Bronchial epithelial cell (primary cell): Measurements from ENCODE around the gene CCDC9. TPM values are rescaled to one million over a fixed set of nuclear protein-coding genes. Genes with fewer than 3 reads are reported as not detected.

Experiments used
- DNase-seq: peaks from one replicate; pipeline ENCODE4 v3.0.0-alpha.2; 2010; ENCODE audit warnings: low read depth
- FAIRE-seq: peaks from 2 replicates; lab custom pipeline; 2011; peaks lifted over from hg19 to GRCh38; lab: Jason Lieb, UNC
- H3K27me3 ChIP-seq: 2 replicates; pipeline ENCODE4 v1.5.1; 2011; ENCODE audit warnings: low read length; ENCODE audit not compliant: control insufficient read depth, insufficient read depth
- H3K36me3 ChIP-seq: 2 replicates; pipeline ENCODE4 v1.5.1; 2011; ENCODE audit warnings: low read length; ENCODE audit not compliant: control insufficient read depth, insufficient read depth
- H3K4me3 ChIP-seq: 2 replicates; pipeline ENCODE4 v1.5.1; 2011; ENCODE audit warnings: mild to moderate bottlenecking, low read depth, low read length, control low read depth
- CTCF ChIP-seq: IDR thresholded peaks from 2 replicates; pipeline ENCODE4 v1.5.1; 2011; ENCODE audit warnings: mild to moderate bottlenecking, moderate library complexity, low read length, control low read depth, inconsistent platforms; ENCODE audit not compliant: insufficient read depth, severe bottlenecking
- total RNA-seq: library from RNA; depleted of rRNA; stranded (reverse); fragments of >200 nt; gene quantifications from 2 replicates; pipeline ENCODE4 v1.2.1, GENCODE V29; 2014

Gene CCDC9
- total RNA-seq, result 3.7 and 8.3 TPM in 2 replicates

- no peaks in the 10 kb centered on the region for H3K27me3 ChIP-seq
- peaks cover 26% of the 10 kb centered on the region for H3K36me3 ChIP-seq
- peak within 1 kb of the TSS; percentile 48 for H3K4me3 ChIP-seq
- DNase-seq, result peak; percentile 84
- no peak for FAIRE-seq
- no peak for TF ChIP-seq CTCF
Observed at GRCh38 chr19:47255879-47256692, at the start of gene CCDC9. Gene CCDC9, plus strand, starts transcription at chr19:47256525. Its CDS starts 1,876 bp downstream, at chr19:47258401.

- DNase-seq (no peak), FAIRE-seq (peak; percentile 40)
- peaks cover 12% of the 10 kb centered on the region for H3K36me3 ChIP-seq
- no peak for TF ChIP-seq CTCF
- no peaks in the 10 kb centered on the region for H3K27me3 ChIP-seq
- H3K4me3 ChIP-seq, result no peak overlapping the region
Observed at GRCh38 chr19:47209319-47210179, 46.8 kb upstream of the CCDC9 start.

- DNase-seq, result no peak
- H3K36me3 ChIP-seq, result peaks cover 10% of the 10 kb centered on the region
- FAIRE-seq, result no peak
- TF ChIP-seq CTCF, result no peak
- no peaks in the 10 kb centered on the region for H3K27me3 ChIP-seq
- no peak overlapping the region for H3K4me3 ChIP-seq
Observed at GRCh38 chr19:47210180-47210490, 46.2 kb upstream of the CCDC9 start.

GRCh38 chr19:47210689-47211316 is 45.5 kb upstream of the CCDC9 start:
- DNase-seq, result peak; percentile 62
- H3K27me3 ChIP-seq, result no peaks in the 10 kb centered on the region
- peaks cover 8% of the 10 kb centered on the region for H3K36me3 ChIP-seq
- FAIRE-seq, result peak; percentile 18
- H3K4me3 ChIP-seq, result no peak overlapping the region
- peak; percentile 72 for TF ChIP-seq CTCF

DNA sequence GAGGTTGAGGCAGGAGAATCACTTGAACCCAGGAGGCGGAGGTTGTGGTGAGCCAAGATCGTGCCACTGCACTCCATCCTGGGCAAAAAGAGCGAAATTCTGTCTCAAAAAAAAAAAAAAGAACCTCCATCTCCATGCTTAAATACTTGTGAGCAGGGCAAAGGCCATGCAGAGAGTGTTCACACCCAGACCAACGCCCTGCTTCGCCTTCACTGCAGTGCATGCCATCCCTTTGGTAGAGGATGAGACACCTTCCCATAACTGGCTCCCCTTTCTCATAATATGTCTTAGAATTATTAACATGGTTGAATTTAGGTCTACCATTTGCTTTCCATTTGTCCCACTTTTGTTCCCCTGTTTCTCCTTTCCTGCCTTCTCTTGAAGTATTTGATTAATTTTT is 40.7 kb upstream of the CCDC9 start:
- Histone ChIP-seq H3K36me3 (peaks cover 2% of the 10 kb centered on the region), H3K27me3 (no peaks in the 10 kb centered on the region), H3K4me3 (no peak overlapping the region)
- TF ChIP-seq CTCF, result no peak
- FAIRE-seq (no peak), DNase-seq (no peak)
